Ovary (tissue), 3 donors: ENCODE data around the gene SVIL.

Experiments used
- POLR2A ChIP-seq: fragments of 450-650 bp; IDR thresholded peaks from one replicate; pipeline ENCODE4 v1.6.1; 2017; ENCODE audit warnings: antibody characterized with exemption, mild to moderate bottlenecking, moderate library complexity
- TF ChIP-seq, protein P1 (sequence below), 3 donors: fragments of 450-650 bp in 2 of 3; fragments of 200-600 bp in 1 of 3; IDR thresholded peaks; one replicate each; pipeline versions ENCODE4 v1.5.1 to v1.8.0; 2016 to 2022; ENCODE audit warnings: antibody characterized with exemption in 3 of 3, mild to moderate bottlenecking in 1 of 3
- donor health status: DM: no; HTN: no; CAD: no.

DNA sequence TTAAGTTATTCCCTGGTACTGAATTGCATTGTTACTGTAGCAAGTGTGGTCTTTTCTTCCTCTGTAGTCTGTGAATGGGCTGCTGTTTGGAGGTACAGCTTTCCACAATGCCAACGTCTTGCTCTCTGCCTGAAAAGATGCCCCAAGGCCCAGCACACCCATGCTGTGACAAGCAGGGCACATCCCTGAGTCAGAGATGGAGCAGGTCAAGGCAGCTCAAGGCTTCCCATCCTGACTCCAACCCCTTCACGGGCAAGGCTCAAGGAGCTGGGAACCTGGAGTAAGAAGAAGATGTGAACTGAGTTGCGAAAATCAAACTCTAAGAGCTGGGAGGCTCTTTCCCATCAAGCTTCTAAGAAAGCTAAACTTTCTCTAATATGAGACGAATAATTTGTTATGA is 27.2 kb downstream of the SVIL start:
- TF ChIP-seq, protein P1, sequence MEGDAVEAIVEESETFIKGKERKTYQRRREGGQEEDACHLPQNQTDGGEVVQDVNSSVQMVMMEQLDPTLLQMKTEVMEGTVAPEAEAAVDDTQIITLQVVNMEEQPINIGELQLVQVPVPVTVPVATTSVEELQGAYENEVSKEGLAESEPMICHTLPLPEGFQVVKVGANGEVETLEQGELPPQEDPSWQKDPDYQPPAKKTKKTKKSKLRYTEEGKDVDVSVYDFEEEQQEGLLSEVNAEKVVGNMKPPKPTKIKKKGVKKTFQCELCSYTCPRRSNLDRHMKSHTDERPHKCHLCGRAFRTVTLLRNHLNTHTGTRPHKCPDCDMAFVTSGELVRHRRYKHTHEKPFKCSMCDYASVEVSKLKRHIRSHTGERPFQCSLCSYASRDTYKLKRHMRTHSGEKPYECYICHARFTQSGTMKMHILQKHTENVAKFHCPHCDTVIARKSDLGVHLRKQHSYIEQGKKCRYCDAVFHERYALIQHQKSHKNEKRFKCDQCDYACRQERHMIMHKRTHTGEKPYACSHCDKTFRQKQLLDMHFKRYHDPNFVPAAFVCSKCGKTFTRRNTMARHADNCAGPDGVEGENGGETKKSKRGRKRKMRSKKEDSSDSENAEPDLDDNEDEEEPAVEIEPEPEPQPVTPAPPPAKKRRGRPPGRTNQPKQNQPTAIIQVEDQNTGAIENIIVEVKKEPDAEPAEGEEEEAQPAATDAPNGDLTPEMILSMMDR (IDR thresholded peaks at IDR 0.05) = no peak
- TF ChIP-seq POLR2A = no peak
